Measurements from ENCODE around the gene ABHD17A.

Gene ABHD17A

GRCh38 chr19:1832046-1832663 is 53.1 kb downstream of the ABHD17A start:
- no peak for DNase-seq

GRCh38 chr19:1830978-1831377 is 54.3 kb downstream of the ABHD17A start:
- DNase-seq, result no peak

GRCh38 chr19:1830568-1830967 is 54.7 kb downstream of the ABHD17A start:
- no peak for DNase-seq

GRCh38 chr19:1829958-1830357 is 55.3 kb downstream of the ABHD17A start:
- no peak for DNase-seq

GRCh38 chr19:1828279-1829238 is 56.7 kb downstream of the ABHD17A start:
- no peak for DNase-seq

- no peak for DNase-seq
These were observed 57.6 kb downstream of the ABHD17A start for GRCh38 chr19:1827566-1828278.

Data from GDM1 (cell line).